Activated CD8-positive, alpha-beta memory T cell treated with anti-CD3 and anti-CD28 coated beads for 4 hours (primary cell): ENCODE measurements around the gene FARSA.
"Not testable (repeated sequence)": the region's sequence is repeated elsewhere in the genome, so short reads cannot be mapped to it uniquely, and the experiment has no call there.

Source experiments
- DNase-seq, 2 donors: peaks; one replicate each; pipeline ENCODE4 v3.0.0-alpha.2; 2020; ENCODE audit warnings: low read depth in 2 of 2

FARSA gene

DNA sequence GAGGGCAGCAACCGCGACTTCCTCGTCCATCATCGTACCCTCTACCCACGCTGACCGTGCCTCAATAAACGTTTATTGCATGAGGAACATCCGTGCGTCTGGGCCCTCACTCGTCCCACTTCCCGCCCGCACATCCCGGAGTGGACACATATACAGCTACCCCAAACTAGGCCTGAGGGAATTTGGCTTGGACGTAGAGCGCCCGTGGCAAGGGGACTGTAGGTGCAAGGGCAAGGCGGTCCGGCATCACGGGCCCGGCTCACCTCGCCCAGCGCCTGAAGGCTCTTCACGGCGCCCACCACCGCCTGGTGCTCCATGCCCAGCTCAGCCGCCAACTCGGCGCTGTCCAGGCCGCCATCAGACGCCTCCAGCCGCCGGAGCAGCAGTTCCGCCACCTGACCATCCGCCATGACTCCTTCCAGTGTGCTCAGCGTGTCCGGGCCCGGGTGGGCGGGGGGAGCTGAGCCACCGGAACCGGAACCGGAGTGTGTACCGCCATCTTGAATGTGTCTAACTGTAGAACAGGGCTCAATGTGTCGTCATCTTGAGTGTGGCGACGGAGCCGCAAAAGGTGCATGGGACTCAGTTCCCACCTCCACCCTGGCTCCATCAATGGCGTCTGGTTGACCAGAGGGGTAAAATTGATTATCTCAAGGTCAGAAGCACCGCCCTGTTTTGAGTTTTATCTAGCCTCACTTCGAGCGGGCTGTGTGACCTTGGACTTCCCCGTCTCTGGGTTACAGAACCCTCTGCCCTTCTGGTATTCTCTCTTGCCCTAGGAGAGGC, at the start of gene FARSA:
FARSA (minus strand) TSS at position 425 of the 786 bp plus-strand sequence; CDS start at position 410, 15 bp downstream.
- DNase-seq: peak; percentile 82 to 85

GRCh38 chr19:12983091-12983490, 49.6 kb upstream of the FARSA start:
- no peak for DNase-seq

GRCh38 chr19:12982648-12983047, 49.1 kb upstream of the FARSA start:
- no peak for DNase-seq

DNA sequence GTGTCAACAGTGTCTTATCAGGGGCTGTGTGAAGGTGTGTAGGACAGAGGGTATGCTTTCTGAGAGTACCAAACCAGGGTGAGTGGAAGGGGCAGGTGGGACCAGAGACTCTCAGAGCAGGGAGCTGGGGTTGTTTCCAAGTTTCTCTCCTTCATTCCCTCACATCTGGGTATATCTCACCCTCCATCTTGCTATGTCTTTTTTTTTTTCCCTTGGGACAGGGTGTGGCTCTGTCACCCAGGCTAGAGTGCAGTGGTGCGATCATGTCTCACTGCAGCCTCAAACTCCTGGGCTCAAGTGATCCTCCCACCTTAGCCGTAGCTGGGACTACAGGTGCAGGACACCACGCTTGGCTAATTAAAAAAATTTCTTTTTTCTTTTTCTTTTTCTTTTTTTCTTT, 46.5 kb upstream of the FARSA start:
- no peak for DNase-seq

GRCh38 chr19:12976109-12976508, 42.6 kb upstream of the FARSA start:
- DNase-seq: not testable (repeated sequence)

DNA sequence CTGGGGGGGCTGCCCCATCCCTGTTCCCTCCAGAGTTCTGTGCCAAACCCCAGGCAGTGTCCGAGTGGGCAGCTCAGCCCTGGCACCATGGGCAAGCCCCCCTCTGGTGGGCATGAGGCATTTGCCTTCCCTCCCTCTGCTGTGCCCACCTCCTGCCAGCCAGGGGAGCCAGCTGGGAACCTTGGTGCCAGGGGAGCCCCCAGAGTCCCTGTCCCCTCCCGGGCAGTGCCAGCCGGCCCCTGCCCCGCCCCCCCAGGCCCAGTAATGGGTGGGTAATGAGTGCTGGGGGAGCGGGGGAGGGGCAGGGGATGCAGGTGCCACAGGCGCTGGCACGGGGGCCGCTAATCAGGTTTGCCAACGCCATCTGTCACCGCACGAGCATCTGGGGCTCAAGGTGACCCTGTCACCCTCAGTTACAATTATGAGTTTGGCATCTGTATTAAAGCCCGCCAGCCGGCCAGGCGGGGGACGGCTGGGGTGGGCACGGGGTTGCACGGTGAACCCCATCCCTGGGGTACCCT, 41.8 kb upstream of the FARSA start:
- DNase-seq: no peak

- DNase-seq: no peak
Measured at GRCh38 chr19:12974301-12975220, 41.0 kb upstream of the FARSA start.

DNA sequence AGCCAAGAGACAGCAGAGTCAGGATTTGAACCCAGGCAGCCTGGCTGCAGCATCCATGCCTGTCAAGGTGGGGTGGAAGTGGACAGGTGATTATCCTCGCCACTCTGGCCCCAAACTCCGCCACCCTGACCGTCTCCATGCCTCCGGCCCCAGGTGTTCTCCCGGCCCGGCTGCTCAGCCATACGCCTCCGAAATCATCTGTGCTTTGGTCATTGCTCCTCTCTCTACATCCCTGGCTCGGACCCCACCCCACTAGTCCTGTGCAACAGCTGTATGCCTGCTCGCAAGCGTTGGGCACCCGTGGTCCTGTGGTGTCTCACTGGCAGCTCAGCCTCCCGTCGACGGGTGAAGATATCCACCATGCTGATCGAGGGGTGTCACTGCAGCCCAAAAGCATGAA, 39.7 kb upstream of the FARSA start:
- no peak for DNase-seq

DNA sequence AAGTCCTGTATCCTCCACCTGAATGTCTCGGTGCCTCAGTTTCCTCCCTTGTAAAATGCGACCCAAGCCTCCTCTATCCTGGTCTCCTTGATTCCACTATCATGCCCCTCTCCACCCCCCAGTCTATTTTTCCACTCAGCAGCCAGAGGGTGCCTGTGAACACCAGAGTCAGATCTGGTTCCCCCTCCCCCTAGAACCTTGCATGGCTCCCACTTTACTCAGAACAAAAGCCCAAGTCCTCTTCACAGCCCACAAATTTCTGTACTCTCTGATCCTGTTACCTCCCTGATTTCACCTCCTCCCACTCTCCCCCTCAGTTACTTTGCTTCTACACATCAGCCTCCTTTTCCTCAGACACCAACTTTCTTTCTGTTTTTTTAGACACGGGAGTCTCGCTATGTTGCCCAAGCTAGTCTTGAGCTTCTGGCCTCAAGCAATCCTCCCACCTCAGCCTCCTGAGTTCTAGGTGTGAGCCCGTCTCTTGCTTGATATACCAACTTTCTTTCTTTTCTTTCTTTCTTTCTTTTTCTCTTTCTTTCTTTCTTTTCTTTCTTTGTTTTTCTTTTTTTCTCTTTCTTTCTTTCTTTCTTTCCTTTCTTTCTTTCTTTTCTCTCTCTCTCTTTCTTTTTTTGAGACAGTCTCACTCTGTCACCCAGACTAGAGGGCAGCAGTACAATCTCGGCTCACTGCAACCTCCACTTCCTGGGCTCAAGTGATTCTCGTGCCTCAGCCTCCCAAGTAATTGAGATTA, 36.7 kb upstream of the FARSA start:
- DNase-seq: no peak

DNA sequence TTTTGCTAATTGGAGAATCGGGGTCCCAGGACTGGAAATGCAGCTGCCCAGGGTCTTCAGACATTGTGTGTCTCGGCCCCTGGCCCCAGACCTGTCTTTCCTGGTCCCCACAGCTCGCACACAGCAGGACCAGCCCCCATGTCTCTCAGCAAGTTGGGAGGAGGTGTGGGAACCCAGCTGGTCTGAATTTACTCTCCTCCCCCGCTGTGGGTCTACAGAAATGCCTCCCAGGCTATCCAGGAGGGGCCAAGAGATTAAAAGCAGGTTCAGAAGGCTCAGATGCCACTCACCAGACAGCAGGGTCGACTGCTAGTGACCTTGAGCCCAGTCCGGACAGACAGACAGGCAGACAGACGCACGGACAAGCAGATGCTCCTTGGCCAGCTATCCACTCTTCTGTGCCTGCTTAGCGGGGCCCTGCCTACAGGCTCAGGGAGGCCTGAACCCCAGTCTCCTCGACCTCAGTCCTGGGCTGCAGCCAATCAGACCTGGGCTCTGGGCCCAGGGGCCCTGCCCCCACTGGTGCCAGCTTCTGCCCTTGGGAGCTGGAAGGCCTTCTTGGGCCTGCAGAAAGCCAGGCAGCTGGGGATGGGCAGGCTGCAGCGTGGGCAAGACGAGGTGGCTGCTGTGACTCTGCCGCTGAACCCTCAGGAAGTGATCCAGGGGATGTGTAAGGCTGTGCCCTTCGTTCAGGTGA, 35.9 kb upstream of the FARSA start, which contains the start of gene DAND5:
DAND5 (plus strand) TSS at position 285 of the 697 bp plus-strand sequence; CDS start at position 370, 85 bp downstream.
- DNase-seq: no peak

DNA sequence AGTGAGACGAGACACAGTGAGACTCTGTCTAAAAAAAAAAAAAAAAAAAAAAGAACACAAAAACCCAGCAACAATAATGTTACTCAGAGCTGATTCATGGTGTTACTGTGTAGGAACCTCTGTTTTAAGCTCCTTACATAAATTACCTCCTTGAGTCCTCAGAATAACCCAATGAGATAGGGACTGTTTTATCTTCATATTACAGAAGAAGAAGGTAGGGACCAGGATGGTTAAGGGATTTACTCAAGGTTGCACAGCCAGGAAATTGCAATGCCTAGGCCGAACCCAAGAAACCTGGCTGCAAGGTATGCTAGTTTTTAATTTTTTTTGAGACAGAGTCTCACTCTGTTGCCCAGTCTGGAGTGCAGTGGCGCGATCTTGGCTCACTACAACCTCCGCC, 34.4 kb upstream of the FARSA start:
- DNase-seq: no peak

DNA sequence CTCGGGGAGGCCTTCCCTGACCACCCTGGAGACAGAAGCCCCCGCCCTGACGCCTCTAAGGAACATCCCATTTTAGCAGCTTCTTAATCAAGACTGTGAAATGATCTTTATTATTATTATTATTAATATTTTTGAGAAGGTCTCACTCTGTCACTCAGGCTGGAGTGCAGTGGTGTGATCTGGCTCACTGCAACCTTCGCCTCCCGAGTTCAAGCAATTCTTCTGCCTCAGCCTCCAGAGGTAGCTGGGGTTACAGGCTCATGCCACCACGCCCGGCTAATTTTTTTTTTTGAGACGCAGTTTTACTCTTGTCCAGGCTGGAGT, 32.3 kb upstream of the FARSA start:
- no peak for DNase-seq

DNA sequence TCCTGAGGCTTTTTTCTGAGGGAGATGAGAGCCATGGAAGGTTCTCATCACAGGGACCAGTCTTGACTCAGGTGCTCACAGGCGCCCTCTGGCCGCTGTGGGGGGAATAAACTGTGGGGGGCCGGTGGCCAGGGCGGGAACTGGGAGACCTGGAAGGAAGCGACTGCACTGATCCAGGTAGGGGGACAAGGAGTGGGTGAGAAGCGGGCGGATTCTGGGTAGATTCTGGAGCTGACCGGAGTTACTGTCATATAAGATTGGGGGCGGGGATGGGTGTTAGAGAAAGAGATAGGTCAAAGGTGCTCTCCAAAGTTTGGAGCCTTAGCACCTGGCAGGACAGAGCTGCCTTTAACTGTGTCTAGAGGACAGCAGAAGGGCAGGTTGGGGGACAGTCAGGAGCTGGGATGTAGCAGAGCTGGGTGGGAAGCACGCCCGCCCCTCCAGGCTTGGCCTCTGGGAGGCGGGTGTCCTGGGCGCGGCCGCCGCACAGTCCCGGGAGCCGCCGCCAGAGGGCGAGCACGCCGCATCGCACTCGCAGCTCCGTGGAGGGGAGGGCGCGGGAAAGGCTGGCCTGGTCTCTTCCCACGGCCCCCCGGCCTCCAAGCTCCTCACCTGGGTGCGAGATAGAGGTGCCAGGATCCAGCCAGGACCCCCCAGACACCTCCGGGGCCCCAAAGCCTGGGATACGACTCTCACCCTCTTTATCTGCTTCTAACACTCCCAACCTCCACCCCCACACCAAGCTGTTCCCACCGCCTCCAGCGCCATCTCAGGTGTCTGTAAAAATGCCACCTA, 31.7 kb upstream of the FARSA start:
- DNase-seq: peak; percentile 63 to 67

GRCh38 chr19:12959481-12959880, 26.0 kb upstream of the FARSA start:
- no peak for DNase-seq

GRCh38 chr19:12957389-12957952, 24.0 kb upstream of the FARSA start:
- DNase-seq: not testable (repeated sequence)

GRCh38 chr19:12956446-12957388, 23.2 kb upstream of the FARSA start, which contains the start of gene GADD45GIP1:
GADD45GIP1 (minus strand) TSS chr19:12957223; CDS start chr19:12957212, 11 bp downstream.
- peak; percentile 55 to 70 for DNase-seq

DNA sequence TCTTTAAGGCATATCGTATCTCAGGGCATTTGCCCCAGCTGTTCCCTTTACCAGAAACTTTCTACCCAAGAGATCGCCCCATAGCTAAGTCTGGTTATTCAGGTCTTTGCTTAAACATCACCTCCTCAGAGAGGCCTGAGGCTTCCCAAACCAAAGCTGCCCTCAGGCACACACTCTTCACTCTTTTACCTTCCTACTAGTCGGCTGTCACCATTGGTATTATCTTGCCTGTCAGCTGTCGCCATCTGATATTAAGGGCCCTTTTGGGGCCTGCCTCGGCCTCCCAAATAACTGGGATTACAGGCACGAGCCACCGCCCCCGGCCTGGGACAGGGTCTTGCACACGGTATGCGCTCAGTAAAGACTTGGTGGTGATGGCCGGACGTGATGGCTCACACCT, 22.5 kb upstream of the FARSA start:
- DNase-seq: no peak

GRCh38 chr19:12955575-12955974, 22.1 kb upstream of the FARSA start:
- not testable (repeated sequence) for DNase-seq

- no peak for DNase-seq
Measured at GRCh38 chr19:12954612-12954962, 21.1 kb upstream of the FARSA start.
